Measurements from ENCODE around the gene XXYLT1. TPM values are rescaled to one million over a fixed set of nuclear protein-coding genes. Genes with fewer than 3 reads are reported as not detected.

The XXYLT1 gene
- polyA plus RNA-seq, 1 donor (not counting 4 experiments of a cell fraction or from before 2014, with no cell fraction given) = 11.1 TPM

DNA sequence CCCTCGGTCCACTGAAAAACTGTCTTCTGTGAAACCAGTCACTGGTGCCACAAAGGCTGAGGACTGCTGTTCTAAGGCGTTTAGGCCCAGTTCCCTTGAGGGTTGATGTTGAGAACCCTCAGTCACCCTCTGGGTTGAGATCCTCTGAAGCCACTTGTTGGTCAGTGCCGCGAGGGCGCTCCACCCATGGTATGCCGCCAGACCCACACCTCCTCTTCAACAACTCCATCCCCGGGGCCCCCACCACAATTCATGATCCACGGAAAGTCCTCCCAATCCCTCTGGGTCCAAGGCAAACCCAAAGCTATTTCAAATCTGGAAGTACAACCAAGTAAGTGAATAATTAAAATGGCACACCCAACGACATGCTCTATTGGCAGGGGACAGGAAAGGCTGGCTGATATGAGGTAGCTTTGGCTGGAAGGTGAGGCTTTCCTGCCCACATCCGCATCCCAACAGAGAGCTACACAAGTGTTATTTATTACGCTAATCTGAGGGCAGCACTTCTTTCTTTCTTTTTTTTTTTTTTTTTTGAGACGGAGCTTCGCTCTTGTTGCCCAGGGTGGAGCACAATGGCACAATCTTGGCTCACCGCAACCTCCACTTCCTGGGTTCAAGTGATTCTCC is 58.1 kb downstream of the XXYLT1 start:
- TF ChIP-seq, protein P1, sequence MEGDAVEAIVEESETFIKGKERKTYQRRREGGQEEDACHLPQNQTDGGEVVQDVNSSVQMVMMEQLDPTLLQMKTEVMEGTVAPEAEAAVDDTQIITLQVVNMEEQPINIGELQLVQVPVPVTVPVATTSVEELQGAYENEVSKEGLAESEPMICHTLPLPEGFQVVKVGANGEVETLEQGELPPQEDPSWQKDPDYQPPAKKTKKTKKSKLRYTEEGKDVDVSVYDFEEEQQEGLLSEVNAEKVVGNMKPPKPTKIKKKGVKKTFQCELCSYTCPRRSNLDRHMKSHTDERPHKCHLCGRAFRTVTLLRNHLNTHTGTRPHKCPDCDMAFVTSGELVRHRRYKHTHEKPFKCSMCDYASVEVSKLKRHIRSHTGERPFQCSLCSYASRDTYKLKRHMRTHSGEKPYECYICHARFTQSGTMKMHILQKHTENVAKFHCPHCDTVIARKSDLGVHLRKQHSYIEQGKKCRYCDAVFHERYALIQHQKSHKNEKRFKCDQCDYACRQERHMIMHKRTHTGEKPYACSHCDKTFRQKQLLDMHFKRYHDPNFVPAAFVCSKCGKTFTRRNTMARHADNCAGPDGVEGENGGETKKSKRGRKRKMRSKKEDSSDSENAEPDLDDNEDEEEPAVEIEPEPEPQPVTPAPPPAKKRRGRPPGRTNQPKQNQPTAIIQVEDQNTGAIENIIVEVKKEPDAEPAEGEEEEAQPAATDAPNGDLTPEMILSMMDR (optimal IDR thresholded peaks at IDR 0.05 in 1 of 3, IDR thresholded peaks at IDR 0.05 in 1 of 3, conservative IDR thresholded peaks at IDR 0.05 in 1 of 3; ENCODE audit: extremely low read depth in 1 of 3, insufficient read depth in 2 of 3, low read length in 3 of 3) = no peak
- no peak for TF ChIP-seq EZH2 (IDR thresholded peaks at IDR 0.05; ENCODE audit: low read length)
- dilution Hi-C loops (cut with MboI; ENCODE audit: extremely low pct_ligation_motif_present, low sequenced_read_pairs) = no loop called here
- Histone ChIP-seq H4K20me1 (ENCODE audit: control insufficient read depth, extremely low read depth, insufficient read depth, low read length) (no peaks in the 10 kb centered on the region), H3K4me1 (ENCODE audit: control insufficient read depth, extremely low read depth, insufficient read depth, low read length) (peaks cover 5% of the 10 kb centered on the region), H3K36me3 (ENCODE audit: control insufficient read depth in 2 of 2, extremely low read depth in 1 of 2, insufficient read depth in 2 of 2, low read length in 2 of 2) (no peaks in the 10 kb centered on the region), H3K9ac (ENCODE audit: control insufficient read depth, extremely low read depth, insufficient read depth, low read length) (no peak overlapping the region), H3K4me3 (ENCODE audit: control insufficient read depth in 2 of 3, extremely low read depth in 1 of 3, insufficient read depth in 2 of 3, low read depth in 1 of 3, low read length in 3 of 3) (no peak overlapping the region), H3K9me3 (ENCODE audit: control insufficient read depth, low read depth, low read length) (no peaks in the 10 kb centered on the region), H2AFZ (ENCODE audit: control insufficient read depth, low read length) (no peak overlapping the region), H3K79me2 (ENCODE audit: control insufficient read depth, insufficient read depth, low read length) (peaks cover 2% of the 10 kb centered on the region), H3K27ac (ENCODE audit: control insufficient read depth, insufficient read depth, low read length) (no peak overlapping the region), H3K27me3 (ENCODE audit: control insufficient read depth, extremely low read depth, insufficient read depth, low read length) (no peaks in the 10 kb centered on the region), H3K4me2 (ENCODE audit: control insufficient read depth, extremely low read depth, insufficient read depth, low read depth, low read length) (no peak overlapping the region), H3K9me1 (ENCODE audit: control insufficient read depth, extremely low read depth, insufficient read depth, low read length) (no peaks in the 10 kb centered on the region)
- DNase-seq (ENCODE audit: low read depth, low spot score) = no peak
- FAIRE-seq = no peak

DNA sequence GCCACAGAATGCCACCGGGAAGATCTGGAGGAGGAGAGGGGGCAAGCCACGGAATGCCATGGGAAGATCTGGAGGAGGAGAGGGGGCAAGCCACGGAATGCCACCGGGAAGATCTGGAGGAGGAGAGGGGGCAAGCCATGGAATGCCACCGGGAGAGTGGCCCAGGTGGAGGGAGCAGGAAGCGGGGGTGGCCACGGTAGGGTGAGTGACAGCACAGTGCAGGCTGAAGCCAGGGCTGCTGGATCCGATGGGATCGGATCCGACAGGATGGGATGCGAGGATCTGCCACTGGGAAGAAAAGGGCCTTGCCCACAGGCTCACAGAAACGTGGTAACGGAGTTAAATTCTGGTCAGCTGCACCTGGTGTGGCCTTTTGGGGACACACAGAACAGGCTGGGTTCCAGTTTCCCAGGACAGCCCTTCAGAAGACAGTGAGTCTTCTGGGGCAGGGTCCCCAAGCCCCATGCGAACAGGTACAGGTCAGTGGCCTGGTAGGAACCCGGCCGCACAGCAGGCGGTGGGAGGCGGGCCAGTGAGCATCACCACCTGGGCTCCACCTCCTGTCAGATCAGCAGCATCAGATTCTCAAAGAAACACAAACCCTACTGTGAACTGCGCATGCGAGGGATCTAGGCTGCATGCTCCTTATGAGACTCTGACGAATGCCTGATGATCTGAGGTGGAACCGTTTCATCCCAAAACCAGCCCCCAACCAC is 58.8 kb downstream of the XXYLT1 start:
- no peak for FAIRE-seq
- Histone ChIP-seq H3K9me1 (ENCODE audit: control insufficient read depth, extremely low read depth, insufficient read depth, low read length) (no peaks in the 10 kb centered on the region), H3K79me2 (ENCODE audit: control insufficient read depth, insufficient read depth, low read length) (peaks cover 2% of the 10 kb centered on the region), H3K9ac (ENCODE audit: control insufficient read depth, extremely low read depth, insufficient read depth, low read length) (no peak overlapping the region), H3K4me3 (ENCODE audit: control insufficient read depth in 2 of 3, extremely low read depth in 1 of 3, insufficient read depth in 2 of 3, low read depth in 1 of 3, low read length in 3 of 3) (no peak overlapping the region), H3K36me3 (ENCODE audit: control insufficient read depth in 2 of 2, extremely low read depth in 1 of 2, insufficient read depth in 2 of 2, low read length in 2 of 2) (no peaks in the 10 kb centered on the region), H3K4me1 (ENCODE audit: control insufficient read depth, extremely low read depth, insufficient read depth, low read length) (peaks cover 5% of the 10 kb centered on the region), H3K27ac (ENCODE audit: control insufficient read depth, insufficient read depth, low read length) (no peak overlapping the region), H2AFZ (ENCODE audit: control insufficient read depth, low read length) (no peak overlapping the region), H3K9me3 (ENCODE audit: control insufficient read depth, low read depth, low read length) (no peaks in the 10 kb centered on the region), H3K4me2 (ENCODE audit: control insufficient read depth, extremely low read depth, insufficient read depth, low read depth, low read length) (no peak overlapping the region), H4K20me1 (ENCODE audit: control insufficient read depth, extremely low read depth, insufficient read depth, low read length) (no peaks in the 10 kb centered on the region), H3K27me3 (ENCODE audit: control insufficient read depth, extremely low read depth, insufficient read depth, low read length) (no peaks in the 10 kb centered on the region)
- TF ChIP-seq, protein P1 (optimal IDR thresholded peaks at IDR 0.05 in 1 of 3, IDR thresholded peaks at IDR 0.05 in 1 of 3, conservative IDR thresholded peaks at IDR 0.05 in 1 of 3; ENCODE audit: extremely low read depth in 1 of 3, insufficient read depth in 2 of 3, low read length in 3 of 3) = no peak
- no peak for TF ChIP-seq EZH2 (IDR thresholded peaks at IDR 0.05; ENCODE audit: low read length)
- dilution Hi-C loops (cut with MboI; ENCODE audit: extremely low pct_ligation_motif_present, low sequenced_read_pairs) = no loop called here
- no peak for DNase-seq (ENCODE audit: low read depth, low spot score)
